HepG2 (cell line): ENCODE data around the gene NYAP1. TPM values are rescaled to one million over a fixed set of nuclear protein-coding genes. Genes with fewer than 3 reads are reported as not detected.

Experiments
- BRCA1 ChIP-seq: sonication (generic); formaldehyde crosslinking; IDR thresholded peaks from 2 replicates; pipeline ENCODE4 v1.4.0; 2020; ENCODE audit warnings: missing genetic modification reagents
- DMAP1 ChIP-seq: IDR thresholded peaks from 2 replicates; pipeline ENCODE4 v1.6.1; 2016
- FLYWCH1 ChIP-seq: sonication (generic); formaldehyde crosslinking; IDR thresholded peaks from 2 replicates; pipeline ENCODE4 v1.8.1; 2023; ENCODE audit warnings: mild to moderate bottlenecking, missing genetic modification reagents
- MED1 ChIP-seq: sonication (generic); formaldehyde crosslinking; IDR thresholded peaks from 2 replicates; pipeline ENCODE4 v1.4.0; 2020; ENCODE audit warnings: missing genetic modification reagents
- MEIS2 ChIP-seq: sonication (generic); formaldehyde crosslinking; IDR thresholded peaks from 2 replicates; pipeline ENCODE4 v1.9.0; 2021; ENCODE audit warnings: mild to moderate bottlenecking, missing genetic modification reagents
- MIER2 ChIP-seq: IDR thresholded peaks from 2 replicates; pipeline ENCODE4 v1.6.1; 2016; ENCODE audit warnings: missing biosample characterization, missing genetic modification reagents
- SP1 ChIP-seq, 2 experiments: fragments of 450-650 bp in 1 of 2; sonication (generic) in 1 of 2; formaldehyde crosslinking in 1 of 2; IDR thresholded peaks; 2 replicates each; pipeline versions ENCODE4 v1.4.0 to v1.6.1; 2016 to 2020; ENCODE audit warnings: missing genetic modification reagents in 1 of 2
- ZFP41 ChIP-seq: sonication (generic); formaldehyde crosslinking; IDR thresholded peaks from 2 replicates; pipeline ENCODE4 v1.4.0; 2020; ENCODE audit warnings: mild to moderate bottlenecking, missing genetic modification reagents, borderline replicate concordance
- ZFX ChIP-seq: sonication (generic); formaldehyde crosslinking; IDR thresholded peaks from 2 replicates; pipeline ENCODE4 v1.4.0; 2020; ENCODE audit warnings: mild to moderate bottlenecking, low read depth, missing genetic modification reagents, moderate library complexity
- ZNF10 ChIP-seq: sonication (generic); formaldehyde crosslinking; IDR thresholded peaks from 2 replicates; pipeline ENCODE4 v1.4.0; 2020; ENCODE audit warnings: mild to moderate bottlenecking, low read depth, missing genetic modification reagents, borderline replicate concordance
- ZNF232 ChIP-seq: sonication (generic); formaldehyde crosslinking; IDR thresholded peaks from 2 replicates; pipeline ENCODE4 v1.4.0; 2020; ENCODE audit warnings: missing genetic modification reagents, borderline replicate concordance
- polyA plus RNA-seq, 8 experiments: library from polyadenylated mRNA; depleted of rRNA in 3 of 8; stranded (reverse) in 7 of 8; unstranded in 1 of 8; fragments of >200 nt; fragmentation: Illumina TruSeq in 4 of 8; extraction: Trizol in 4 of 8; gene quantifications; 2 replicates each; pipeline versions ENCODE4 v1.2.1 to v1.2.3, GENCODE V29; 2011 to 2016; ENCODE audit warnings: low read depth in 4 of 8, missing spikeins in 1 of 8, mixed read lengths in 1 of 8; ENCODE audit not compliant: insufficient read depth in 1 of 8
- total RNA-seq, 5 experiments: library from RNA; depleted of rRNA; stranded (reverse); fragments of >200 nt; fragmentation: Illumina TruSeq; extraction: Trizol; gene quantifications; 2 replicates each; pipeline ENCODE4 v1.2.3, GENCODE V29; 2016; ENCODE audit warnings: low read depth in 1 of 5
- TF ChIP-seq, protein P1 (sequence below): sonication (generic); formaldehyde crosslinking; IDR thresholded peaks from 2 replicates; pipeline ENCODE4 v1.4.0; 2020; ENCODE audit warnings: mild to moderate bottlenecking, missing genetic modification reagents
- TF ChIP-seq, protein P2 (sequence below): sonication (generic); formaldehyde crosslinking; IDR thresholded peaks from 2 replicates; pipeline ENCODE4 v1.5.0; 2020; ENCODE audit warnings: mild to moderate bottlenecking, missing genetic modification reagents, borderline replicate concordance

The NYAP1 gene
- total and polyA plus RNA-seq, 2 of the 13 experiments (the other 11 are each of a cell fraction or from before 2014, with no cell fraction given): 0.15 to 0.46 TPM

DNA sequence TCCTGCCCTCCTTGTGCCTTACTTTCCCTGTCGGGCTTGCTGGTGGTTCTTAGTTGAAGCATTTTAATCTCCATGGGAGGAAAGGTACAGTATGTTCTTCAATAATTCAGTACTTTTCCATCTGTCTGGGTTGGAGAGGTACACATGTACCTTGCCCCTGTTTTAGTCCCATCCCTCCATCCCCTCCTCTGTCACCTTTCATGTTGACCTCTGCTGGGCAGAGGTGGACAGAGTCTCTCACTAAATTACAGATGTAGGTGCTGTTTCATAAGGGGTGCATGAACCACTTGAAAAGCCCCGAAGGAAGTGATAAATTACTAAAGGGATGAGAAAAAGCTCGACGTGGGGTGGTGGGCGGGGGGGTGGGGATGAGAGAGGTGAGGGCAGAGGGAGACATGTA lies 60.7 kb downstream of the NYAP1 start (continued):
- TF ChIP-seq, protein P1, sequence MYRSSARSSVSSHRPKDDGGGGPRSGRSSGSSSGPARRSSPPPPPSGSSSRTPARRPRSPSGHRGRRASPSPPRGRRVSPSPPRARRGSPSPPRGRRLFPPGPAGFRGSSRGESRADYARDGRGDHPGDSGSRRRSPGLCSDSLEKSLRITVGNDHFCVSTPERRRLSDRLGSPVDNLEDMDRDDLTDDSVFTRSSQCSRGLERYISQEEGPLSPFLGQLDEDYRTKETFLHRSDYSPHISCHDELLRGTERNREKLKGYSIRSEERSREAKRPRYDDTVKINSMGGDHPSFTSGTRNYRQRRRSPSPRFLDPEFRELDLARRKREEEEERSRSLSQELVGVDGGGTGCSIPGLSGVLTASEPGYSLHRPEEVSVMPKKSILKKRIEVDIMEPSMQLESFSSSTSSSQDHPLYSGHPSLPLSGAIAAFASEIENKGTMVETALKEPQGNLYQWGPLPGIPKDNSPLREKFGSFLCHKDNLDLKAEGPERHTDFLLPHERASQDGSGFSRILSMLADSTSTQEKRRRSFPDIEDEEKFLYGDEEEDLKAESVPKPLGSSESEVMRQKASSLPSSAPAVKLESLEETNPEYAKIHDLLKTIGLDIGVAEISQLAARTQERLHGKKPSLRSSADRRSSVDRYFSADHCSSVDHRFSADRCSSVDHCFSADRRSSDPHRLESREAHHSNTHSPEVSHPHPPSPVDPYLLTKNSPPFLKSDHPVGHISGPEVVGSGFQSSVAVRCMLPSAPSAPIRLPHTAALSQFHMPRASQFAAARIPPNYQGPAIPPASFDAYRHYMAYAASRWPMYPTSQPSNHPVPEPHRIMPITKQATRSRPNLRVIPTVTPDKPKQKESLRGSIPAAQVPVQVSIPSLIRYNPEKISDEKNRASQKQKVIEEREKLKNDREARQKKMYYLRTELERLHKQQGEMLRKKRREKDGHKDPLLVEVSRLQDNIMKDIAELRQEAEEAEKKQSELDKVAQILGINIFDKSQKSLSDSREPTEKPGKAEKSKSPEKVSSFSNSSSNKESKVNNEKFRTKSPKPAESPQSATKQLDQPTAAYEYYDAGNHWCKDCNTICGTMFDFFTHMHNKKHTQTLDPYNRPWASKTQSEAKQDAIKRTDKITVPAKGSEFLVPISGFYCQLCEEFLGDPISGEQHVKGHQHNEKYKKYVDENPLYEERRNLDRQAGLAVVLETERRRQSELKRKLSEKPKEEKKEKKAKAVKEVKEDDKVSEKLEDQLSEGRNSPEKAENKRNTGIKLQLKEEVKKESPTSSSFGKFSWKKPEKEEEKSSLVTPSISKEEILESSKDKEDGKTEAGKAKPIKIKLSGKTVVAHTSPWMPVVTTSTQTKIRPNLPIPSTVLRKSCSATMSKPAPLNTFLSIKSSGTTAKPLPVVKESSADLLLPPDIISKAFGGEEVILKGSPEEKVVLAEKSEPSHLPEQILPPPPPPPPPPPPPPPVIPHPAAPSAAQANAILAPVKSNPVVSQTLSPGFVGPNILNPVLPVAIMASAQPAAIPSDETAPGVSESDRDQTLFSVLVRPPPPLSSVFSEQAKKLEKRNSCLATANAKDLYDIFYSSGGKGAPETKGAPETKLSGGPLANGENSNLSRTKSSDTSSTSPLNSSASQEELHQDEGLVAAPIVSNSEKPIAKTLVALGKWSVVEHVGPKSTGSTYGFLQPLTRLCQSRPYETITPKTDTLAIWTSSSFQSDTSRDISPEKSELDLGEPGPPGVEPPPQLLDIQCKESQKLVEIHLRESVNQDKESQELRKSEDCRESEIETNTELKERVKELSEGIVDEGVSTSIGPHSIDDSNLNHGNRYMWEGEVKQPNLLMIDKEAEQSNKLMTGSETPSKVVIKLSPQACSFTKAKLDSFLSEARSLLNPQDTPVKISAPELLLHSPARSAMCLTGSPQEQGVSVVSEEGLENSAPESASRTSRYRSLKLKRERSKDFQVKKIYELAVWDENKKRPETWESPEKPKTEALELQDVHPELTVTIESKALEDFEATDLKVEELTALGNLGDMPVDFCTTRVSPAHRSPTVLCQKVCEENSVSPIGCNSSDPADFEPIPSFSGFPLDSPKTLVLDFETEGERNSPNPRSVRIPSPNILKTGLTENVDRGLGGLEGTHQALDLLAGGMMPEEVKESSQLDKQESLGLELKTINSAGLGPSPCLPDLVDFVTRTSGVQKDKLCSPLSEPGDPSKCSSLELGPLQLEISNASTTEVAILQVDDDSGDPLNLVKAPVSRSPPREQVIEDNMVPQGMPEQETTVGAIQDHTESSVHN (CRISPR knock-in tag): no peak
- TF ChIP-seq BRCA1 (no peak), MED1 (peak; percentile 88), ZFP41 (CRISPR knock-in tag) (no peak), SP1 (IDR thresholded peaks at IDR 0.05) (no peak), SP1 (CRISPR knock-in tag; IDR thresholded peaks at IDR 0.05) (no peak), ZFX (CRISPR knock-in tag) (peak; percentile 32; the same call in 1 of the 2 replicates), FLYWCH1 (CRISPR knock-in tag) (no peak), ZNF10 (no peak), ZNF232 (CRISPR knock-in tag) (no peak), MIER2 (CRISPR knock-in tag) (no peak), MEIS2 (CRISPR knock-in tag) (0 out of 2 replicates have a peak, but pooled peaks have one; percentile 62), DMAP1 (CRISPR knock-in tag) (peak; percentile 50; the same call in 1 of the 2 replicates)
- TF ChIP-seq, protein P2, sequence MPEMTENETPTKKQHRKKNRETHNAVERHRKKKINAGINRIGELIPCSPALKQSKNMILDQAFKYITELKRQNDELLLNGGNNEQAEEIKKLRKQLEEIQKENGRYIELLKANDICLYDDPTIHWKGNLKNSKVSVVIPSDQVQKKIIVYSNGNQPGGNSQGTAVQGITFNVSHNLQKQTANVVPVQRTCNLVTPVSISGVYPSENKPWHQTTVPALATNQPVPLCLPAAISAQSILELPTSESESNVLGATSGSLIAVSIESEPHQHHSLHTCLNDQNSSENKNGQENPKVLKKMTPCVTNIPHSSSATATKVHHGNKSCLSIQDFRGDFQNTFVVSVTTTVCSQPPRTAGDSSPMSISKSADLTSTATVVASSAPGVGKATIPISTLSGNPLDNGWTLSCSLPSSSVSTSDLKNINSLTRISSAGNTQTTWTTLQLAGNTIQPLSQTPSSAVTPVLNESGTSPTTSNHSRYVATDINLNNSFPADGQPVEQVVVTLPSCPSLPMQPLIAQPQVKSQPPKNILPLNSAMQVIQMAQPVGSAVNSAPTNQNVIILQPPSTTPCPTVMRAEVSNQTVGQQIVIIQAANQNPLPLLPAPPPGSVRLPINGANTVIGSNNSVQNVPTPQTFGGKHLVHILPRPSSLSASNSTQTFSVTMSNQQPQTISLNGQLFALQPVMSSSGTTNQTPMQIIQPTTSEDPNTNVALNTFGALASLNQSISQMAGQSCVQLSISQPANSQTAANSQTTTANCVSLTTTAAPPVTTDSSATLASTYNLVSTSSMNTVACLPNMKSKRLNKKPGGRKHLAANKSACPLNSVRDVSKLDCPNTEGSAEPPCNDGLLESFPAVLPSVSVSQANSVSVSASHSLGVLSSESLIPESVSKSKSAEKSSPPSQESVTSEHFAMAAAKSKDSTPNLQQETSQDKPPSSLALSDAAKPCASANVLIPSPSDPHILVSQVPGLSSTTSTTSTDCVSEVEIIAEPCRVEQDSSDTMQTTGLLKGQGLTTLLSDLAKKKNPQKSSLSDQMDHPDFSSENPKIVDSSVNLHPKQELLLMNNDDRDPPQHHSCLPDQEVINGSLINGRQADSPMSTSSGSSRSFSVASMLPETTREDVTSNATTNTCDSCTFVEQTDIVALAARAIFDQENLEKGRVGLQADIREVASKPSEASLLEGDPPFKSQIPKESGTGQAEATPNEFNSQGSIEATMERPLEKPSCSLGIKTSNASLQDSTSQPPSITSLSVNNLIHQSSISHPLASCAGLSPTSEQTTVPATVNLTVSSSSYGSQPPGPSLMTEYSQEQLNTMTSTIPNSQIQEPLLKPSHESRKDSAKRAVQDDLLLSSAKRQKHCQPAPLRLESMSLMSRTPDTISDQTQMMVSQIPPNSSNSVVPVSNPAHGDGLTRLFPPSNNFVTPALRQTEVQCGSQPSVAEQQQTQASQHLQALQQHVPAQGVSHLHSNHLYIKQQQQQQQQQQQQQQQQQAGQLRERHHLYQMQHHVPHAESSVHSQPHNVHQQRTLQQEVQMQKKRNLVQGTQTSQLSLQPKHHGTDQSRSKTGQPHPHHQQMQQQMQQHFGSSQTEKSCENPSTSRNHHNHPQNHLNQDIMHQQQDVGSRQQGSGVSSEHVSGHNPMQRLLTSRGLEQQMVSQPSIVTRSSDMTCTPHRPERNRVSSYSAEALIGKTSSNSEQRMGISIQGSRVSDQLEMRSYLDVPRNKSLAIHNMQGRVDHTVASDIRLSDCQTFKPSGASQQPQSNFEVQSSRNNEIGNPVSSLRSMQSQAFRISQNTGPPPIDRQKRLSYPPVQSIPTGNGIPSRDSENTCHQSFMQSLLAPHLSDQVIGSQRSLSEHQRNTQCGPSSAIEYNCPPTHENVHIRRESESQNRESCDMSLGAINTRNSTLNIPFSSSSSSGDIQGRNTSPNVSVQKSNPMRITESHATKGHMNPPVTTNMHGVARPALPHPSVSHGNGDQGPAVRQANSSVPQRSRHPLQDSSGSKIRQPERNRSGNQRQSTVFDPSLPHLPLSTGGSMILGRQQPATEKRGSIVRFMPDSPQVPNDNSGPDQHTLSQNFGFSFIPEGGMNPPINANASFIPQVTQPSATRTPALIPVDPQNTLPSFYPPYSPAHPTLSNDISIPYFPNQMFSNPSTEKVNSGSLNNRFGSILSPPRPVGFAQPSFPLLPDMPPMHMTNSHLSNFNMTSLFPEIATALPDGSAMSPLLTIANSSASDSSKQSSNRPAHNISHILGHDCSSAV: no peak
